RPMI8226 (cell line): ENCODE data around the gene PDE11A.
A peak's percentile ranks its signal among the peaks of the same experiment; 100 is the strongest.

Experiments
- DNase-seq: peaks from one replicate; pipeline ENCODE4 v3.0.0-alpha.2; 2015

The PDE11A gene

GRCh38 chr2:177921726-177922125 is 150.9 kb downstream of the PDE11A start:
- DNase-seq, result no peak

- no peak for DNase-seq
Observed at GRCh38 chr2:177917169-177917568, 155.4 kb downstream of the PDE11A start.

GRCh38 chr2:177916342-177916741 is 156.2 kb downstream of the PDE11A start:
- no peak for DNase-seq

GRCh38 chr2:177914247-177914646 is 158.3 kb downstream of the PDE11A start:
- no peak for DNase-seq

GRCh38 chr2:177909962-177910361 is 162.6 kb downstream of the PDE11A start:
- no peak for DNase-seq

- no peak for DNase-seq
Observed at GRCh38 chr2:177908824-177909223, 163.8 kb downstream of the PDE11A start.

GRCh38 chr2:177908182-177908581 is 164.4 kb downstream of the PDE11A start:
- DNase-seq, result peak; percentile 14

GRCh38 chr2:177906041-177906718 is 166.4 kb downstream of the PDE11A start:
- DNase-seq, result peak; percentile 78

- DNase-seq, result no peak
Observed at GRCh38 chr2:177905640-177906039, 166.9 kb downstream of the PDE11A start.

GRCh38 chr2:177902395-177903163 is 170.0 kb downstream of the PDE11A start:
- no peak for DNase-seq

GRCh38 chr2:177900082-177900481 is 172.5 kb downstream of the PDE11A start:
- no peak for DNase-seq

GRCh38 chr2:177897278-177897677 is 175.3 kb downstream of the PDE11A start:
- DNase-seq, result no peak

- DNase-seq, result no peak
Observed at GRCh38 chr2:177896587-177896986, 176.0 kb downstream of the PDE11A start.

GRCh38 chr2:177894546-177894945 is 178.0 kb downstream of the PDE11A start:
- no peak for DNase-seq

- DNase-seq, result no peak
Observed at GRCh38 chr2:177893880-177894279, 178.7 kb downstream of the PDE11A start.

- DNase-seq, result no peak
Observed at GRCh38 chr2:177891533-177891932, 181.0 kb downstream of the PDE11A start.

GRCh38 chr2:177889818-177890460 is 182.6 kb downstream of the PDE11A start:
- no peak for DNase-seq

GRCh38 chr2:177888581-177888980 is 184.0 kb downstream of the PDE11A start:
- DNase-seq, result no peak

- DNase-seq, result no peak
Observed at GRCh38 chr2:177887722-177888121, 184.9 kb downstream of the PDE11A start.

GRCh38 chr2:177886824-177887223 is 185.8 kb downstream of the PDE11A start:
- DNase-seq, result no peak

- peak; percentile 16 for DNase-seq
Observed at GRCh38 chr2:177885828-177886466, 186.6 kb downstream of the PDE11A start.

- no peak for DNase-seq
Observed at GRCh38 chr2:177883177-177883576, 189.4 kb downstream of the PDE11A start.

GRCh38 chr2:177882501-177882900 is 190.1 kb downstream of the PDE11A start:
- no peak for DNase-seq
